Measurements from ENCODE around the gene ABHD5.
"Not testable (repeated sequence)": the region's sequence is repeated elsewhere in the genome, so short reads cannot be mapped to it uniquely, and the experiment has no call there.

ABHD5 gene

DNA sequence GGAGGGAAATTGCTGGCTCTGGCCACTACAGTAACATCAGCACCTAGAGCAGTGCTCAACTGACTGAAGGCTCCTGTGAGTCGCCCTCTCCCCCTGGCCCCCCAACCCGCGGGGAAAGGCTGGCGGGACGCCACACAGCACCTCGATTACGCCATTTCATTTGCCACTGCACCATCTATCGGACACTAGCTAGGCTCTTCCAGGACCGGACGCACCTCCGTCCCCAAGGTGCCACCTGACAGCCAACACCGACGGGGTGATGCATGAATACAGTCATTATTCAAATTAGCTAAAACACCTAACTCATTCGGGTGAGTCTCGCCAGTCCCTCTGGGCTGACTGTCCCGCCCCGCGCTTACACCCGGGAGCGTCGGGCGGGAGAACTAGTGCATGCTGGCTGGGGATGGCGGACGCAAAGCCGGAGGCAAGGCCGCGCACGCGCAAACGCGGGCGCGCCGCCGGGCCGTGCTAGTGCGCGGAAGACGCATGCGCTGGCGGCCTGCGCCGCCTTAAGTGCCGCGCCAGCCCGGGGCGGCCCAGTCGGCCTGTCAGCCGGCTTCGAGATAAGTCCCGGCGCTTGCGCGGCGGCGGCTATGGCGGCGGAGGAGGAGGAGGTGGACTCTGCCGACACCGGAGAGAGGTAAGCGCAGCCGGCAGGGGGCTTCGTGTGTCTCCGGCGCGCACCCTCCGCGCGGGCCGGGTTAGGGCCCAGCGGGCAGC lies at the start of gene ABHD5:
TSS of gene ABHD5 (plus strand) at position 539 of the 720 bp plus-strand sequence. CDS start at position 594, 55 bp downstream.
- peak; percentile 99 for DNase-seq (ENCODE audit: low read depth, low spot score)

GRCh38 chr3:43641306-43642114 lies 49.2 kb upstream of the ABHD5 start:
- DNase-seq (ENCODE audit: low read depth, low spot score), result no peak

- peak; percentile 46 for DNase-seq (ENCODE audit: low read depth, low spot score)
These were observed 46.3 kb upstream of the ABHD5 start for GRCh38 chr3:43644443-43644842.

- DNase-seq (ENCODE audit: low read depth, low spot score), result no peak
These were observed 43.2 kb upstream of the ABHD5 start for GRCh38 chr3:43647331-43648166.

DNA sequence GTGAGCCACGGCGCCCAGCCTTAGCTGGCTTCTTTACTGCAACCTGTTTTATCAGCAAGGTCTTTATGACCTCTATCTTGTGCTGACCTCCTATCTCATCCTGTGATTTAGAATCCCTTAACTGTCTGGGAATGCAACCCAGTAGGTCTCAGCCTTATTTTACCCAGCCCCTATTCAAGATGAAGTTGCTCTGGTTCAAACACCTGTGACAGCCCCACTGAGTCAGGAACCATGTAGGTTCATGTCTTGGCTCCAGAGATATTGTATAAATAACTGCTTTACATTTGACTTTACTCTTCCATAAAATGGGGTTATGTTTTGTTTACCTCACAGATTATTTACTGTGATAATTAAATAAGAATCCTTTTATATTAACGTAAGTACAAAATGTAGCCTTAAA lies 41.8 kb upstream of the ABHD5 start:
- DNase-seq (ENCODE audit: low read depth, low spot score), result no peak

- peak; percentile 14 for DNase-seq (ENCODE audit: low read depth, low spot score)
These were observed 41.3 kb upstream of the ABHD5 start for GRCh38 chr3:43649365-43649968.

DNA sequence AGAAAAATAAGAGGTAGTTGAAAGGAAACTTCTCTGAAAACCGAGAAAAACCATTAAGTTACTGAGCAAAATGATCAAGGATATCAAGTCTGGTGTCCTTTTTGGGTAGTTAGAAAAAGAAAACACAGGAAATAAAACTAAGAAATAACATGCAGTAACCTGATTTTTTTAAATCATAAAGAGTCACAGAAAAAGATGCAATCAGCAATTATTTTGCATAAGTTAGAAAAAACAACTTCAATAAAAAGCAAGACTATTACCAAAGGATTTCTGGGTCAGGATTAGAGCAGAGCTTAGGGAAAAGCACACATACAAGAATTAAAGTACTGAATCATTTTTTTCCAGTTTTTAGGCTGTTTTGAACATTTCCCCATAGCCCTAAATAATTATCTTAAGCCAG lies 40.4 kb upstream of the ABHD5 start:
- DNase-seq (ENCODE audit: low read depth, low spot score), result no peak

DNA sequence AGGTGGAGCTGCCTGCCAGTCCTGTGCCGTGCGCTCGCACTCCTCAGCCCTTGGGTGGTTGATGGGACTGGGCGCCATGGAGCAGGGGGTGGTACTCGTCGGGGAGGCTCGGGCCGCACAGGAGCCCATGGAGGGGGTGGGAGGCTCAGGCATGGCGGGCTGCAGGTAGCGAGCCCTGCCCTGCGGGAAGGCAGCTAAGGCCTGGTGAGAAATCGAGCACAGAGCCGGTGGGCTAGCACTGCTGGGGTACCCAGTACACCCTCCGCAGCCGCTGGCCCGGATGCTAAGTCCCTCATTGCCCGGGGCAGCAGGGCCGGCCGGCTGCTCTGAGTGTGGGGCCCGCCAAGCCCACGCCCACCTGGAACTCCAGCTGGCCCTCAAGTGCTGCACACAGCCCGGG lies 34.3 kb upstream of the ABHD5 start:
- not testable (repeated sequence) for DNase-seq (ENCODE audit: low read depth, low spot score)

DNA sequence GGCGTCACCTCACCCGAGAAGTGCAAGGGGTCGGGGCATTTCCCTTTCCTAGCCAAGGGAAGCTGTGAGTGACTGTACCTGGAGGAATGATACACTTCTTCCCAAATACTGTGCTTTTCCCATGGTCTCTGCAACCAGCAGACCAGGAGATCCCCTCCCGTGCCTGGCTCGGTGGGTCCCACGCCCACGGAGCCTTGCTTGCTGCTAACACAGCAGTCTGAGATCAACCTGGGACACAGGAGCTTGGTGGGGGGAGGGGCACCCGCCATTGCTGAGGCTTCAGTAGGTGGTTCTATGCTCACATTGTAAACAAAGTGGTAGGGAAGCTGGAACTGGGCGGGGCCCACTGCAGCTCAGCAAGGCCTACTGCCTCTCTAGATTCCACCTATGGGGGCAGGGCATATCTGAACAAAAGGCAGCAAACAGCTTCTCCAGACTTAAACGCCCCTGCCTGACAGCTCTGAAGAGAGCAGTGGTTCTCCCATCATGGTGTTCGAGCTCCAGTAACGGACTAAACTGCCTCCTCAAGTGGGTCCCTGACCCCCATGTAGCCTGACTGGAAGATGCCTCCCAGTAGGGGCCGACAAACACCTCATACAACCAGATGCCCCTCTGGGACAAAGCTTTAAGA lies 31.4 kb upstream of the ABHD5 start:
- peak; percentile 85 for DNase-seq (ENCODE audit: low read depth, low spot score)

DNA sequence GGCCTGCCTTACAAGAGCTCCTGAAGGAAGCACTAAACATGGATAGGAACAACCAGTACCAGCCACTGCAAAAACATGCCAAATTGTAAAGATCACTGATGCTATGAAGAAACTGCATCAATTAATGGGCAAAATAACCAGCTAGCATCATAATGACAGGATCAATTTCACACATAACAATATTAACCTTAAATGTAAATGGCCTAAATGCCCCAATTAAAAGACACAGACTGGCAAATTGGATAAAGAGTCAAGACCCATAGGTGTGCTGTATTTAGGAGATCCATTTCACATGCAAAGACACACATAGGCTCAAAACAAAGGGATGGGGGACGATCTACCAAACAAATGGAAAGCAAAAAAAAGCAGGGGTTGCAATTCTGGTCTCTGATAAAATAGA lies 29.4 kb upstream of the ABHD5 start:
- DNase-seq (ENCODE audit: low read depth, low spot score), result not testable (repeated sequence)

GRCh38 chr3:43665011-43665410 lies 25.7 kb upstream of the ABHD5 start:
- not testable (repeated sequence) for DNase-seq (ENCODE audit: low read depth, low spot score)

- no peak for DNase-seq (ENCODE audit: low read depth, low spot score)
These were observed 19.9 kb upstream of the ABHD5 start for GRCh38 chr3:43670635-43671522.

- no peak for DNase-seq (ENCODE audit: low read depth, low spot score)
These were observed 16.2 kb upstream of the ABHD5 start for GRCh38 chr3:43674345-43675085.

- DNase-seq (ENCODE audit: low read depth, low spot score), result no peak
These were observed 15.1 kb upstream of the ABHD5 start for GRCh38 chr3:43675593-43675992.

DNA sequence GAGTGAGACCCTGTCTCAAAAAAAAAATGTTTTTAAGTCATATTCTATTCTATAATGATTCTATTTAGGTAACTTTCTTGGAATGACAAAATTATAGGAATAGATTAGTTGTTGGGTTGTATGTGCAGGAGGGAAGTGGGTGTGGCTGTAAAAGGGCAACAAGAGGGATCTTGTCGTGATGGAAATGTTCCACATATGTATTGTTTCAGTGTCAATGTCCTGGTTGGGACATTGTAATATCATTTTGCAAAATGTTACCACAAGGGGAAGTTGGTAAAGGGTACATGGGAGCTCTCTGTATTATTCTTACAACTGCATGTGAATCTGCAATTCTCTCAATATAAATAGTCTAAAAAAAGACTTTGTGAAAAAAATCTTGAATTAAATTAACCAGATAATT lies 14.3 kb upstream of the ABHD5 start:
- DNase-seq (ENCODE audit: low read depth, low spot score), result no peak

GRCh38 chr3:43678375-43678774 lies 12.4 kb upstream of the ABHD5 start:
- not testable (repeated sequence) for DNase-seq (ENCODE audit: low read depth, low spot score)

DNA sequence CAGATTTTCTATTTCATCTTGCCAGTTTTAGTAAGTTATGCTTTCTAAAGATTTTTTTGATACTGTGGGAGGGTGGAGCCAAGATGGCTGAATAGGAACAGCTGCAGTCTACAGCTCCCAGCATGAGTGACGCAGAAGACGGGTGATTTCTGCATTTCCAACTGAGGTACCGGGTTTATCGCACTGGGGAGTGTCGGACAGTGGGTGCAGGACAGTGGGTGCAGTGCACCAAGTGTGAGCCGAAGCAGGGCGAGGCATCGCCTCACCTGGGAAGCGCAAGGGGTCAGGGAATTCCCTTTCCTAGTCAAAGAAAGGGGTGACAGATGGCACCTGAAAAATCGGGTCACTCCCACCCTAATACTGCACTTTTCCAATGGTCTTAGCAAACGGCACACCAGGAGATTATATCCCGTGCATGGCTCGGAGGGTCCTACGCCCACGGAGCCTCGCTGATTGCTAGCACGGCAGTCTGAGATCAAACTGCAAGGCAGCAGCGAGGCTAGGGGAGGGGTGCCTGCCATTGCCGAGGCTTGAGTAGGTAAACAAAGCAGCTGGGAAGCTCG lies 11.8 kb upstream of the ABHD5 start:
- not testable (repeated sequence) for DNase-seq (ENCODE audit: low read depth, low spot score)

DNA sequence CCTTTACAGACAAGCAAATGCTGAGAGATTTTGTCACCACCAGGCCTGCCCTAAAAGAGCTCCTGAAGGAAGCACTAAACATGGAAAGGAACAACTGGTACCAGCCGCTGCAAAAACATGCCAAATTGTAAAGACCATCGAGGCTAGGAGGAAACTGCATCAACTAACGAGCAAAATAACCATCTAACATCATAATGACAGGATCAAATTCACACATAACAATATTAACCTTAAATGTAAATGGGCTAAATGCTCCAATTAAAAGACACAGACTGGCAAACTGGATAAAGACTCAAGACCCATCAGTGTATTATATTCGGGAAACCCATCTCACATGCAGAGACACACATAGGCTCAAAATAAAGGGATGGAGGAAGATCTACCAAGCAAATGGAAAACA lies 9.9 kb upstream of the ABHD5 start:
- not testable (repeated sequence) for DNase-seq (ENCODE audit: low read depth, low spot score)

DNA sequence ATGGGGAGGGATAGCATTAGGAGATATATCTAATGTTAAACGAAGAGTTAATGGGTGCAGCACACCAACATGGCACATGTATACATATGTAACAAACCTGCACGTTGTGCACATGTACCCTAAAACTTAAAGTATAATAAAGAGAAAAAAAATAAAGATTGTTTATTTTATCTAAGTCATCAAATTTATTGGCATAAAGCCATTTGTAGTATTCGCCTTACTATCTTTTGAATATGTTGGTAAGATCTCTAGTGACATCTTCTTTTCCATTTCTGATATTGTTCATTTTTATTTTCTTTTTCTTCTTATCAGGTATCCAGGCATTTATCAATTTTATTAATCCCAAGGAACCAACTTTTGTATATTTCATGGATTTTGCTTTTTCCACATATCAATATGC lies 5.8 kb upstream of the ABHD5 start:
- DNase-seq (ENCODE audit: low read depth, low spot score), result no peak
